Fibroblast of lung (primary cell): ENCODE measurements around the gene ELP4. TPM values are rescaled to one million over a fixed set of nuclear protein-coding genes. Genes with fewer than 3 reads are reported as not detected.
A peak's percentile ranks its signal among the peaks of the same experiment; 100 is the strongest.

Source experiments
- DNase-seq, 2 donors: peaks; one replicate each; pipeline versions ENCODE4 v3.0.0 to v3.0.0-alpha.2; 2010; ENCODE audit warnings: low read depth in 2 of 2
- H2AFZ ChIP-seq: 2 replicates; pipeline ENCODE4 v1.5.1; 2012; ENCODE audit warnings: low read length, control low read depth, inconsistent platforms
- H3K27ac ChIP-seq: 2 replicates; pipeline ENCODE4 v1.5.1; 2011; ENCODE audit warnings: low read length, control low read depth; ENCODE audit not compliant: insufficient read depth
- H3K27me3 ChIP-seq: 2 replicates; pipeline ENCODE4 v1.5.1; 2011; ENCODE audit warnings: mild to moderate bottlenecking, low read length; ENCODE audit not compliant: control insufficient read depth, insufficient read depth
- H3K36me3 ChIP-seq: 2 replicates; pipeline ENCODE4 v1.5.1; 2011; ENCODE audit warnings: low read length; ENCODE audit not compliant: control insufficient read depth, insufficient read depth
- H3K4me1 ChIP-seq: 2 replicates; pipeline ENCODE4 v1.5.1; 2011; ENCODE audit warnings: low read length; ENCODE audit not compliant: control insufficient read depth, insufficient read depth; ENCODE audit errors: extremely low read depth
- H3K4me2 ChIP-seq: 2 replicates; pipeline ENCODE4 v1.5.1; 2011; ENCODE audit warnings: low read length, control low read depth; ENCODE audit not compliant: insufficient read depth; ENCODE audit errors: extremely low read depth
- H3K4me3 ChIP-seq, 4 experiments: fragments of 200-600 bp in 1 of 4; sonication (generic) in 1 of 4; replicated peaks in 1 of 4; 2 replicates each; pipeline ENCODE4 v1.5.1; 2011 to 2016; ENCODE audit warnings: low read length in 4 of 4, low read depth in 3 of 4, mild to moderate bottlenecking in 3 of 4, control low read depth in 2 of 4, inconsistent platforms in 1 of 4, mixed read lengths in 1 of 4; ENCODE audit not compliant: insufficient read depth in 1 of 4; ENCODE audit errors: control extremely low read depth in 1 of 4
- H3K79me2 ChIP-seq: 2 replicates; pipeline ENCODE4 v1.5.1; 2012; ENCODE audit warnings: mild to moderate bottlenecking, low read length, inconsistent platforms; ENCODE audit not compliant: control insufficient read depth, insufficient read depth
- H3K9ac ChIP-seq: 2 replicates; pipeline ENCODE4 v1.5.1; 2011; ENCODE audit warnings: mild to moderate bottlenecking, low read length, control low read depth; ENCODE audit not compliant: insufficient read depth
- H3K9me3 ChIP-seq: 2 replicates; pipeline ENCODE4 v1.5.1; 2012; ENCODE audit warnings: low read depth, low read length; ENCODE audit not compliant: control insufficient read depth, insufficient read depth
- H4K20me1 ChIP-seq: 2 replicates; pipeline ENCODE4 v1.5.1; 2011; ENCODE audit warnings: low read length; ENCODE audit not compliant: control insufficient read depth, insufficient read depth; ENCODE audit errors: extremely low read depth
- CTCF ChIP-seq, 2 donors: IDR thresholded peaks in 1 of 2; conservative IDR thresholded peaks in 1 of 2; 1 replicate in 1 of 2; 2 replicates in 1 of 2; pipeline ENCODE4 v1.5.1; 2011 to 2012; ENCODE audit warnings: low read length in 2 of 2, control low read depth in 1 of 2, inconsistent platforms in 1 of 2, low read depth in 1 of 2, mild to moderate bottlenecking in 1 of 2
- EZH2 ChIP-seq: IDR thresholded peaks from 2 replicates; pipeline ENCODE4 v1.5.1; 2012; ENCODE audit warnings: low read length, control low read depth, mild to moderate bottlenecking; ENCODE audit errors: missing control alignments
- polyA plus RNA-seq, 2 donors: library from polyadenylated mRNA; depleted of rRNA in 1 of 2; stranded (reverse) in 1 of 2; unstranded in 1 of 2; fragments of >200 nt; gene quantifications; 2 replicates each; pipeline ENCODE4 v1.2.1, GENCODE V29; 2011 to 2012; ENCODE audit warnings: missing spikeins in 1 of 2
- total RNA-seq: library from RNA; depleted of rRNA; stranded (reverse); fragments of >200 nt; gene quantifications from 2 replicates; pipeline ENCODE4 v1.2.1, GENCODE V29; 2014

Gene ELP4
- total and polyA plus RNA-seq, 2 donors (not counting 1 experiment from before 2014, with no cell fraction given), result 11.7 to 13.1 TPM

- Histone ChIP-seq H3K36me3 (no peaks in the 10 kb centered on the region), H4K20me1 (no peaks in the 10 kb centered on the region), H3K27me3 (no peaks in the 10 kb centered on the region), H3K4me1 (peaks cover 2% of the 10 kb centered on the region), H3K9ac (no peak overlapping the region), H3K9me3 (no peaks in the 10 kb centered on the region), H3K4me2 (no peak overlapping the region), H3K79me2 (no peaks in the 10 kb centered on the region), H3K27ac (no peak overlapping the region), H2AFZ (no peak overlapping the region), H3K4me3 (no peak overlapping the region)
- DNase-seq, result peak in 1 of 2 donors; percentile 25
- TF ChIP-seq CTCF (conservative IDR thresholded peaks at IDR 0.05 in 1 of 2, IDR thresholded peaks at IDR 0.05 in 1 of 2; ENCODE audit: low read depth in 1 of 2, low read length in 2 of 2), result no peak
- TF ChIP-seq EZH2, result no peak
Measured at GRCh38 chr11:31657091-31657490, 147.5 kb downstream of the ELP4 start.

- Histone ChIP-seq H3K4me3 (no peak overlapping the region), H3K4me2 (no peak overlapping the region), H3K9ac (no peak overlapping the region), H3K4me1 (no peaks in the 10 kb centered on the region), H2AFZ (no peak overlapping the region), H3K9me3 (no peaks in the 10 kb centered on the region), H3K79me2 (no peaks in the 10 kb centered on the region), H3K27ac (no peak overlapping the region), H3K27me3 (no peaks in the 10 kb centered on the region), H4K20me1 (no peaks in the 10 kb centered on the region), H3K36me3 (no peaks in the 10 kb centered on the region)
- no peak for TF ChIP-seq EZH2
- no peak for TF ChIP-seq CTCF (conservative IDR thresholded peaks at IDR 0.05 in 1 of 2, IDR thresholded peaks at IDR 0.05 in 1 of 2; ENCODE audit: low read depth in 1 of 2, low read length in 2 of 2)
- no peak for DNase-seq
Measured at GRCh38 chr11:31664129-31664528, 154.6 kb downstream of the ELP4 start.

- DNase-seq, result no peak
- no peak for TF ChIP-seq EZH2
- TF ChIP-seq CTCF (conservative IDR thresholded peaks at IDR 0.05 in 1 of 2, IDR thresholded peaks at IDR 0.05 in 1 of 2; ENCODE audit: low read depth in 1 of 2, low read length in 2 of 2), result no peak
Measured at GRCh38 chr11:31664954-31665353, 155.4 kb downstream of the ELP4 start.

More at GRCh38 chr11:31664954-31665353, 155.4 kb downstream of the ELP4 start:
- no peaks in the 10 kb centered on the region for H3K4me1 ChIP-seq
- no peaks in the 10 kb centered on the region for H4K20me1 ChIP-seq
- no peaks in the 10 kb centered on the region for H3K36me3 ChIP-seq
- H3K9ac ChIP-seq, result no peak overlapping the region
- no peaks in the 10 kb centered on the region for H3K9me3 ChIP-seq
- no peak overlapping the region for H3K27ac ChIP-seq
- H3K4me3 ChIP-seq, result no peak overlapping the region
- H3K4me2 ChIP-seq, result no peak overlapping the region
- no peak overlapping the region for H2AFZ ChIP-seq
- no peaks in the 10 kb centered on the region for H3K27me3 ChIP-seq
- no peaks in the 10 kb centered on the region for H3K79me2 ChIP-seq
